Measurements from ENCODE around the gene HAND1. TPM values are rescaled to one million over a fixed set of nuclear protein-coding genes. Genes with fewer than 3 reads are reported as not detected.

The HAND1 gene
- total RNA-seq, 4 donors from 2014 or later: not detected

GRCh38 chr5:154472871-154473580 is 5.0 kb downstream of the HAND1 start:
- Histone ChIP-seq H3K4me1 (peaks cover 32 to 61% (median 36%) of the 10 kb centered on the region in 3 donors), H3K4me3 (no peak overlapping the region), H3K27ac (no peak overlapping the region), H3K27me3 (peaks cover 27 to 100% (median 55%) of the 10 kb centered on the region in 4 donors), H3K36me3 (no peaks in the 10 kb centered on the region), H3K9me3 (no peaks in the 10 kb centered on the region)
- intact Hi-C loops (cut with DNase I): no loop called here
- TF ChIP-seq CTCF (IDR thresholded peaks at IDR 0.05) (no peak), POLR2A (IDR thresholded peaks at IDR 0.05) (no peak)
- WGBS, 2 donors: 9 to 13% methylated on average over 19 to 24 of the region's 35 CpGs
- DNase-seq: no peak

- no peaks in the 10 kb centered on the region for H3K9me3 ChIP-seq
- H3K4me3 ChIP-seq: no peak overlapping the region
- H3K36me3 ChIP-seq: no peaks in the 10 kb centered on the region
- DNase-seq: no peak
- peaks cover 14 to 43% (median 20%) of the 10 kb centered on the region in 3 donors for H3K4me1 ChIP-seq
- intact Hi-C loops (cut with DNase I): no loop called here
- 14 to 17% methylated on average over 10 to 11 of the region's 11 CpGs for WGBS, 2 donors
- peaks cover 17 to 99% (median 38%) of the 10 kb centered on the region in 4 donors for H3K27me3 ChIP-seq
- H3K27ac ChIP-seq: no peak overlapping the region
- TF ChIP-seq CTCF (IDR thresholded peaks at IDR 0.05): no peak
- TF ChIP-seq POLR2A (IDR thresholded peaks at IDR 0.05): no peak
Measured at GRCh38 chr5:154470947-154471870, 6.8 kb downstream of the HAND1 start.

- TF ChIP-seq POLR2A (IDR thresholded peaks at IDR 0.05) (no peak), CTCF (IDR thresholded peaks at IDR 0.05) (no peak)
- 70 to 72% methylated on average over 2 of the region's 2 CpGs for WGBS, 2 donors
- intact Hi-C loops (cut with DNase I): no loop called here
- Histone ChIP-seq H3K27ac (no peak overlapping the region), H3K27me3 (peaks cover 15 to 88% (median 28%) of the 10 kb centered on the region in 4 donors), H3K36me3 (no peaks in the 10 kb centered on the region), H3K9me3 (no peaks in the 10 kb centered on the region), H3K4me3 (no peak overlapping the region), H3K4me1 (peaks cover 5 to 33% (median 10%) of the 10 kb centered on the region in 3 donors)
- no peak for DNase-seq
Measured at GRCh38 chr5:154470137-154470536, 7.9 kb downstream of the HAND1 start.

- H3K4me1 ChIP-seq: peaks cover 0 to 10% (median 0%) of the 10 kb centered on the region in 3 donors
- intact Hi-C loops (cut with DNase I): loop anchor here (5.0 kb wide), 1 partner anchor 139 kb away; no protein-coding TSS in a partner anchor
- WGBS, 2 donors: 39 to 49% methylated on average over 14 to 16 of the region's 18 CpGs
- DNase-seq: peak; percentile 7
- no peak overlapping the region for H3K27ac ChIP-seq
- no peak overlapping the region for H3K4me3 ChIP-seq
- peaks cover 0 to 65% (median 7%) of the 10 kb centered on the region in 4 donors for H3K27me3 ChIP-seq
- TF ChIP-seq POLR2A (IDR thresholded peaks at IDR 0.05): no peak
- peak; percentile 74 to 95 (median 80) for TF ChIP-seq CTCF (IDR thresholded peaks at IDR 0.05)
- no peaks in the 10 kb centered on the region for H3K36me3 ChIP-seq
- no peaks in the 10 kb centered on the region for H3K9me3 ChIP-seq
Measured at GRCh38 chr5:154467655-154468354, 10.2 kb downstream of the HAND1 start.
